Ishikawa (cell line): ENCODE measurements around the gene SPDYE4.

Experiments used
- FOXM1 ChIP-seq: IDR thresholded peaks from 2 replicates; pipeline ENCODE4 v1.6.1; 2012; ENCODE audit warnings: low read depth, borderline replicate concordance
- RAD21 ChIP-seq: IDR thresholded peaks from 2 replicates; pipeline ENCODE4 v1.6.1; 2012; ENCODE audit warnings: low read depth

- TF ChIP-seq FOXM1 (no peak), RAD21 (peak; percentile 90)
These were observed 27.4 kb upstream of the SPDYE4 start for GRCh38 chr17:8785547-8786413.
